Transverse colon (tissue), 4 donors: Measurements from ENCODE around the gene NAP1L4.
A peak's percentile ranks its signal among the peaks of the same experiment; 100 is the strongest.

Experiments
- EP300 ChIP-seq: sonication (generic); formaldehyde crosslinking; IDR thresholded peaks from one replicate; pipeline ENCODE4 v1.6.1; 2017; ENCODE audit warnings: antibody characterized with exemption, low read depth
- POLR2A ChIP-seq: fragments of 450-650 bp; IDR thresholded peaks from one replicate; pipeline ENCODE4 v1.6.1; 2016; ENCODE audit warnings: antibody characterized with exemption, mild to moderate bottlenecking, moderate library complexity
- POLR2AphosphoS5 ChIP-seq, 3 donors: sonication (generic); formaldehyde crosslinking; IDR thresholded peaks; one replicate each; pipeline ENCODE4 v1.6.1; 2016; ENCODE audit warnings: antibody characterized with exemption in 3 of 3
- TF ChIP-seq, protein P1 (sequence below), 5 experiments: fragments of 200-600 bp in 3 of 5; fragments of 450-650 bp in 2 of 5; sonication (generic) in 3 of 5; IDR thresholded peaks; 1 replicate in 2 of 5; 2 replicates in 3 of 5; pipeline ENCODE4 v1.5.1; 2016 to 2017; ENCODE audit warnings: antibody characterized with exemption in 5 of 5, inconsistent platforms in 3 of 5, mild to moderate bottlenecking in 2 of 5, moderate library complexity in 1 of 5

DNA sequence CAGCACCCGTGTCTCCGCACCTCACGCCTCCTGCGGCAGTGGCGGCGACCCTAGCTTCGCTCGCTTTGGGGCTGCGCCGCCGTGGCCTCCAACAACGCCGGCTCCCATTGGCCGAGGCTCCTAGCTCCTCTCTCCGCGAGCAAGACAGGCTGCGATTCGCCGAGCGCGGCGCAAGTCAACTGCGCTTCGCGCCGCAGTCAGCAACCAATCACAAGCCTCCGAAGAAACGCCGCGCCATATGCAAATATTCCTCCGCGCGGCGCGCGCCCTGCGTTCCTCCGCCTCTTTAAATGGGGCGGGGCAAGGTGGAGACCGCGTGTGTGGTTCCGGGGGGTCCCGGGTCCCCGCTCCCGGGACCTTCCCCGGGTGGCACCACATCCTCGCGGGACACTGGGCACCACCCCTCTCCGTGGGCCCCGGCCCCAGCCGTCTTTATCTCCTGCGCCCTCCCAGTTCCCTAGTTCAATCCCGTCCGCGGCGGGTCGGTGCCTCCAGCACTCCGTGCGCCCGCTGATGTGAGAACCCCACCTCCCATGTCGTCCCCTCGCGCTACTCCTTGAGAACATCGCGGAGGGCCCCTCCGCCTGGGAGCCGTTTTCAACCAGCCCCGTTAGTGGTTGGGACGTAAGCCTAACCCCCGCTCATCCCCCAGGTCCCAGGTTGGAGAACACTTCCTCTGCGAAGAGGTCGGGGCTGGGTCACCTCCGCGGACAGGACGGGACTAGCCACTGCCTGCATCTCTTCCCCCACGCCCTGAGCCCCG is at the start of gene NAP1L4:
- TF ChIP-seq, protein P1, sequence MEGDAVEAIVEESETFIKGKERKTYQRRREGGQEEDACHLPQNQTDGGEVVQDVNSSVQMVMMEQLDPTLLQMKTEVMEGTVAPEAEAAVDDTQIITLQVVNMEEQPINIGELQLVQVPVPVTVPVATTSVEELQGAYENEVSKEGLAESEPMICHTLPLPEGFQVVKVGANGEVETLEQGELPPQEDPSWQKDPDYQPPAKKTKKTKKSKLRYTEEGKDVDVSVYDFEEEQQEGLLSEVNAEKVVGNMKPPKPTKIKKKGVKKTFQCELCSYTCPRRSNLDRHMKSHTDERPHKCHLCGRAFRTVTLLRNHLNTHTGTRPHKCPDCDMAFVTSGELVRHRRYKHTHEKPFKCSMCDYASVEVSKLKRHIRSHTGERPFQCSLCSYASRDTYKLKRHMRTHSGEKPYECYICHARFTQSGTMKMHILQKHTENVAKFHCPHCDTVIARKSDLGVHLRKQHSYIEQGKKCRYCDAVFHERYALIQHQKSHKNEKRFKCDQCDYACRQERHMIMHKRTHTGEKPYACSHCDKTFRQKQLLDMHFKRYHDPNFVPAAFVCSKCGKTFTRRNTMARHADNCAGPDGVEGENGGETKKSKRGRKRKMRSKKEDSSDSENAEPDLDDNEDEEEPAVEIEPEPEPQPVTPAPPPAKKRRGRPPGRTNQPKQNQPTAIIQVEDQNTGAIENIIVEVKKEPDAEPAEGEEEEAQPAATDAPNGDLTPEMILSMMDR (IDR thresholded peaks at IDR 0.05), result no peak
- peak; percentile 59 for TF ChIP-seq POLR2A
- TF ChIP-seq POLR2AphosphoS5 (IDR thresholded peaks at IDR 0.05), result peak; percentile 86 to 91 (median 88)
- no peak for TF ChIP-seq EP300
